A673 (cell line): ENCODE data around the gene CHST9. TPM values are rescaled to one million over a fixed set of nuclear protein-coding genes. Genes with fewer than 3 reads are reported as not detected.
"Not testable (repeated sequence)": the region's sequence is repeated elsewhere in the genome, so short reads cannot be mapped to it uniquely, and the experiment has no call there.

Experiments used
- BruUV-seq: library from RNA; stranded (reverse); fragments of 400-500 nt; replicated peaks from 2 replicates; lab custom pipeline; 2021; lab: Mats Ljungman, UMichigan
- CTCF ChIA-PET: fragments of 300-600 bp; sonication (Branson Sonifier 250); formaldehyde crosslinking; loops from one replicate; lab custom pipeline; 2022; ENCODE audit warnings: antibody characterized with exemption; lab: Charles Lee
- POLR2A ChIA-PET: fragments of 300-600 bp; sonication (Branson Sonifier 250); formaldehyde crosslinking; loops from one replicate; lab custom pipeline; 2022; ENCODE audit warnings: antibody characterized with exemption; ENCODE audit not compliant: low non-redundant PET; lab: Charles Lee
- DNase-seq: peaks from one replicate; pipeline ENCODE4 v3.0.0-alpha.2; 2015; ENCODE audit warnings: low spot score
- H3K27ac ChIP-seq: fragments of 200-600 bp; sonication (generic); 2 replicates; pipeline ENCODE4 v1.5.1; 2016; ENCODE audit warnings: mixed run types, low read depth, mild to moderate bottlenecking, mixed read lengths, antibody characterized with exemption, low read length; ENCODE audit not compliant: poor library complexity, severe bottlenecking
- H3K27me3 ChIP-seq: fragments of 200-600 bp; sonication (generic); replicated peaks from 2 replicates; pipeline ENCODE4 v1.6.1; 2017; ENCODE audit warnings: mixed run types, low read depth, mild to moderate bottlenecking, mixed read lengths, antibody characterized with exemption, low read length; ENCODE audit not compliant: insufficient read depth, poor library complexity
- H3K36me3 ChIP-seq: fragments of 200-600 bp; sonication (generic); 2 replicates; pipeline ENCODE4 v1.6.1; 2016; ENCODE audit warnings: mixed run types, mild to moderate bottlenecking, mixed read lengths, antibody characterized with exemption, low read length; ENCODE audit not compliant: insufficient read depth, poor library complexity, severe bottlenecking
- H3K4me1 ChIP-seq: fragments of 200-600 bp; sonication (generic); 2 replicates; pipeline ENCODE4 v1.6.1; 2017; ENCODE audit warnings: mixed run types, mild to moderate bottlenecking, mixed read lengths, antibody characterized with exemption, low read length; ENCODE audit not compliant: insufficient read depth, poor library complexity, severe bottlenecking
- H3K4me3 ChIP-seq: fragments of 200-600 bp; sonication (generic); 2 replicates; pipeline ENCODE4 v1.5.1; 2016; ENCODE audit warnings: low read depth, mixed run types, mild to moderate bottlenecking, mixed read lengths, low read length; ENCODE audit not compliant: poor library complexity, severe bottlenecking
- H3K9me3 ChIP-seq: fragments of 200-600 bp; sonication (generic); 2 replicates; pipeline ENCODE4 v1.6.1; 2016; ENCODE audit warnings: mixed run types, low read depth, mild to moderate bottlenecking, mixed read lengths, antibody characterized with exemption, low read length; ENCODE audit not compliant: poor library complexity, severe bottlenecking
- EZH2 ChIP-seq: fragments of 200-600 bp; sonication (generic); IDR thresholded peaks from 2 replicates; pipeline ENCODE4 v1.6.1; 2017; ENCODE audit warnings: borderline replicate concordance, low read depth, mild to moderate bottlenecking, mixed read lengths, antibody characterized with exemption, low read length; ENCODE audit not compliant: poor library complexity, severe bottlenecking
- intact Hi-C: fragments of 100-400 bp; cut with micrococcal nuclease; formaldehyde crosslinking; loops from one replicate; pipeline ENCODE4 v1.10.0; 2022; ENCODE audit not compliant: unreplicated experiment
- total RNA-seq: library from RNA; stranded (reverse); gene quantifications from 2 replicates; pipeline ENCODE4 v1.2.3, GENCODE V29; 2021
- TF ChIP-seq, protein P1 (sequence below): fragments of 300-800, 200-600 bp; sonication (generic); conservative IDR thresholded peaks from 2 replicates; pipeline ENCODE4 v1.5.1; 2017; ENCODE audit warnings: low read depth, mild to moderate bottlenecking, antibody characterized with exemption, low read length, moderate library complexity, mixed read lengths

The CHST9 gene
- total RNA-seq, 1 experiment from 2014 or later: not detected

DNA sequence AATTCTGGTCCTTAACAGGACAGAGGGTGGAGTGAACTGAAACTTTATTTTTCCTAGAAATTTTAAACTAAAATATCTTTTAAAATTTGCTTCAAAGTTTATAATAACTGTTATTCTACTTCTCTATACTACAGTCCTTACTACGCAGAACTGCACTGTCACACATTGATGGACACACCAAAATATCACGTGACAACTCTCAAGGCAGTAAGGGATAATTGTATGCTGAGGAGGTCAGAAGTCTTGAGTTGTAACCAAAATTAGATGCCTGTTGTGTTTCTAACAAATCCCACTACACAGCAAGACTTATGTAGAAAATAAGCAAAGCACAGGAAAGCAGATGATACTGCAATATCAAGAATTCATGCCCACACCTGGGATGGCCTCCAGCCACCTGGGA lies 76.3 kb downstream of the CHST9 start:
- Histone ChIP-seq H3K4me1 (no peaks in the 10 kb centered on the region), H3K9me3 (no peaks in the 10 kb centered on the region), H3K27ac (no peak overlapping the region), H3K36me3 (no peaks in the 10 kb centered on the region), H3K27me3 (no peaks in the 10 kb centered on the region), H3K4me3 (no peak overlapping the region)
- BruUV-seq: no TSS peak
- POLR2A ChIA-PET: no interaction called here
- intact Hi-C loops: no loop called here
- no peak for TF ChIP-seq EZH2
- TF ChIP-seq, protein P1, sequence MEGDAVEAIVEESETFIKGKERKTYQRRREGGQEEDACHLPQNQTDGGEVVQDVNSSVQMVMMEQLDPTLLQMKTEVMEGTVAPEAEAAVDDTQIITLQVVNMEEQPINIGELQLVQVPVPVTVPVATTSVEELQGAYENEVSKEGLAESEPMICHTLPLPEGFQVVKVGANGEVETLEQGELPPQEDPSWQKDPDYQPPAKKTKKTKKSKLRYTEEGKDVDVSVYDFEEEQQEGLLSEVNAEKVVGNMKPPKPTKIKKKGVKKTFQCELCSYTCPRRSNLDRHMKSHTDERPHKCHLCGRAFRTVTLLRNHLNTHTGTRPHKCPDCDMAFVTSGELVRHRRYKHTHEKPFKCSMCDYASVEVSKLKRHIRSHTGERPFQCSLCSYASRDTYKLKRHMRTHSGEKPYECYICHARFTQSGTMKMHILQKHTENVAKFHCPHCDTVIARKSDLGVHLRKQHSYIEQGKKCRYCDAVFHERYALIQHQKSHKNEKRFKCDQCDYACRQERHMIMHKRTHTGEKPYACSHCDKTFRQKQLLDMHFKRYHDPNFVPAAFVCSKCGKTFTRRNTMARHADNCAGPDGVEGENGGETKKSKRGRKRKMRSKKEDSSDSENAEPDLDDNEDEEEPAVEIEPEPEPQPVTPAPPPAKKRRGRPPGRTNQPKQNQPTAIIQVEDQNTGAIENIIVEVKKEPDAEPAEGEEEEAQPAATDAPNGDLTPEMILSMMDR: no peak
- CTCF ChIA-PET: no interaction called here
- no peak for DNase-seq

DNA sequence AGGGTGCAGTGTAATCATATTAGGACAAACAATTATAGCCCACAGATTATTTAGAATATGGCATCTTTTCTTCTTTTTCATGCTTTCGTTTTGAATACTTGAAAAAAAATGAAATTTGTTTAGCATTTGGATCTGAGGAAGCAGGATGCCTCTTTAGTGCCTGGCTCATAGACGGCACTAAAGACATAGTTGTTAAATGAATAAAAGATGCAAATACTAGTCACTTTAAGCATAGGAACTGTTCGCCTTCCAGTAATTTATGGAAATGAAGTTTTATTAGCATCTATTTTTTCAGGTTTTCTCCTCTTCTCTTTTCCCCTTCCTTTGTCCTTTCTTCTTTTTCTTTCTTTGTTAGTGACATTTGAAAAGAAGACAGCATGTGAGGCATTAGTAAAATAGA lies 80.4 kb downstream of the CHST9 start:
- no peaks in the 10 kb centered on the region for H3K9me3 ChIP-seq

DNA sequence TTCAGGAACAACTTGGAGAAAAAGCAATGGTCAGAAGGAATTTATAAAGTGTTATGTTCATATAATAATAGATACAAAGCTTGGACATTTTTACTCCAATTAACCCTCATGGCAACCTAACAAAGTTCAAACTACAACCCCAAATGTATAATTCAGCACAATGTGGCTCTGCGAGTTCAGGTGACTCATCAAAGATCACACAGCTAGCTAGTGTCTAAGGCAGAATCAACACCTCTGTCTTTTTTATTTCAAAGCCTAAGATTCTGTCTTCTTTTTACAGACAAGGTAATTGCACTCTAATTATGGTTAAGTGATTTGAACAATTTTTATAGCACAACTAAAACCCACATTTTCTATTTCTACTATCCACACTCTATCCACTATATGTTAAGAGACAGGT lies 90.5 kb downstream of the CHST9 start:
- Histone ChIP-seq H3K27me3 (no peaks in the 10 kb centered on the region), H3K36me3 (no peaks in the 10 kb centered on the region), H3K4me1 (no peaks in the 10 kb centered on the region), H3K9me3 (no peaks in the 10 kb centered on the region), H3K4me3 (no peak overlapping the region), H3K27ac (no peak overlapping the region)
- no peak for DNase-seq
- intact Hi-C loops: no loop called here
- ChIA-PET POLR2A (no interaction called here), CTCF (no interaction called here)
- no TSS peak for BruUV-seq
- TF ChIP-seq, protein P1: no peak
- no peak for TF ChIP-seq EZH2

More for the DNA sequence above, 80.4 kb downstream of the CHST9 start:
- no peaks in the 10 kb centered on the region for H3K27me3 ChIP-seq
- POLR2A ChIA-PET: no interaction called here
- TF ChIP-seq, protein P1: no peak
- no peak for TF ChIP-seq EZH2
- H3K27ac ChIP-seq: no peak overlapping the region
- CTCF ChIA-PET: no interaction called here
- no TSS peak for BruUV-seq
- no peak overlapping the region for H3K4me3 ChIP-seq
- no peaks in the 10 kb centered on the region for H3K36me3 ChIP-seq
- no peak for DNase-seq
- intact Hi-C loops: no loop called here
- no peaks in the 10 kb centered on the region for H3K4me1 ChIP-seq

DNA sequence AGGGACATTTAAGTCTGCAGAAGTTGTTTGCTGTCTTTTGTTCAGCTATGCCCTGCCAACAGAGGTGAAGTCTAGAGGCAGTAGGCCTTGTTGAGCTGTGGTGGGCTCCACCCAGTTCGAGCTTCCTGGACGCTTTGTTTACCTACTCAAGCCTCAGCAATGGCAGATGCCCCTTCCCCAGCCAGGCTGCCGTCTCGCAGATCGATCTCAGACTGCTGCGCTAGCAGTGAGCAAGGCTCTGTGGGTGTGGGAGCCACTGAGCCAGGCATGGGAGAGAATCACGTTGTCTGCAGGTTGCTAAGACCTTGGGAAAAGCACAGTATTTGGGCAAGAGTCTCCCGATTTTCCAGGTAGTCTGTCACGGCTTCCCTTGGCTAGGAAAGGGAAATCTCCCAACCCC lies 91.8 kb downstream of the CHST9 start:
- H3K36me3 ChIP-seq, POLR2A ChIA-PET, CTCF ChIA-PET, H3K4me1 ChIP-seq, H3K27me3 ChIP-seq, H3K4me3 ChIP-seq, DNase-seq, intact Hi-C loops, H3K9me3 ChIP-seq, H3K27ac ChIP-seq, BruUV-seq: not testable (repeated sequence)
